Small intestine (tissue), 7 donors: ENCODE data around the gene ARHGAP15. TPM values are rescaled to one million over a fixed set of nuclear protein-coding genes. Genes with fewer than 3 reads are reported as not detected.

Experiments
- DNase-seq, 2 donors: peaks; one replicate each; pipeline versions ENCODE4 v3.0.0 to v3.0.0-alpha.2; 2013
- FAIRE-seq: peaks from 2 replicates; lab custom pipeline; 2012; peaks lifted over from hg19 to GRCh38; lab: Jason Lieb, UNC
- H3K27ac ChIP-seq, 3 donors: one replicate each; pipeline ENCODE4 v1.5.1; 2013; ENCODE audit warnings: low read length in 2 of 3, mild to moderate bottlenecking in 2 of 3, control low read depth in 1 of 3, inconsistent platforms in 1 of 3, low read depth in 1 of 3, moderate library complexity in 1 of 3
- H3K27me3 ChIP-seq, 3 donors: one replicate each; pipeline ENCODE4 v1.6.1; 2013; ENCODE audit warnings: low read length in 3 of 3, inconsistent platforms in 1 of 3; ENCODE audit not compliant: control insufficient read depth in 3 of 3, insufficient read depth in 3 of 3
- H3K36me3 ChIP-seq, 3 donors: one replicate each; pipeline ENCODE4 v1.6.1; 2013; ENCODE audit warnings: low read length in 3 of 3, inconsistent platforms in 1 of 3, low read depth in 1 of 3, mild to moderate bottlenecking in 1 of 3, moderate library complexity in 1 of 3; ENCODE audit not compliant: control insufficient read depth in 3 of 3, insufficient read depth in 2 of 3
- H3K4me1 ChIP-seq, 3 donors: one replicate each; pipeline ENCODE4 v1.6.1; 2013; ENCODE audit warnings: low read length in 2 of 3, inconsistent platforms in 1 of 3, low read depth in 1 of 3, mild to moderate bottlenecking in 1 of 3, moderate library complexity in 1 of 3; ENCODE audit not compliant: control insufficient read depth in 3 of 3, insufficient read depth in 2 of 3
- H3K4me3 ChIP-seq, 3 donors: one replicate each; pipeline ENCODE4 v1.5.1; 2013; ENCODE audit warnings: low read length in 3 of 3, control low read depth in 1 of 3, inconsistent platforms in 1 of 3, low read depth in 1 of 3, mild to moderate bottlenecking in 1 of 3, moderate library complexity in 1 of 3
- H3K9me3 ChIP-seq, 2 donors: one replicate each; pipeline ENCODE4 v1.6.1; 2013; ENCODE audit warnings: low read depth in 1 of 2, low read length in 1 of 2; ENCODE audit not compliant: control insufficient read depth in 2 of 2, insufficient read depth in 1 of 2
- WGBS, 3 donors: extraction: QIAGEN DNeasy Blood & Tissue Kit; methylation state at CpG; one replicate each; pipeline ENCODE4 v1.1.7; 2013; 5-methylcytosine and 5-hydroxymethylcytosine counted together
- polyA plus RNA-seq, 4 donors: library from polyadenylated mRNA; stranded (reverse) in 3 of 4; unstranded in 1 of 4; fragments of 200-250 nt in 3 of 4; fragments of 120-200 nt in 1 of 4; gene quantifications; one replicate each; pipeline versions ENCODE4 v1.2.1 to v1.2.3, GENCODE V29; 2013
- donor health status: healthy with polysubstance abuse.
- donor health status: control.
- donor health status: control.
- donor health status: Bipolar disorder and iron deficiency.
- donor health status: healthy.

ARHGAP15 gene
- polyA plus RNA-seq, 4 donors, result 0.67 to 18.2 (median 10.1) TPM

DNA sequence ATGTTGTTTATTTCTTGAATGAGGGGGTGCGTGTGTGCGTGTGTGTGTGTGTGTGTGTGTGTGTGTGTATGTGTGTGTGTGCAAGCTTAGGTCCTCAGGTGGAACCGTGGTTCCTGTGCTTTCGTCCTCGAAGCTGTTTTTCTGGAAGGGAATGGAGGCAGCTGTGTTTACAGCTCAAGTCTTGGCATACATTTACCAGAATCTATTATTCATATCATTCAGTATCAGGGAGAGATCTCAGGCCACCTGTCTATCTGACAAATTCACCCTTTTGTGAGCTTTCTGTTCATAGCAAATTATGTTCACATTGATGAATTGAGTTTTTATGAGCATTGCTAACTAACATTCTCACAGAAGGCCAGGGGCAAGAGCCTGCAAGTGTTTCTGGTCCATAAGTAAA is 550.4 kb downstream of the ARHGAP15 start:
- Histone ChIP-seq H3K27me3 (no peaks in the 10 kb centered on the region), H3K9me3 (no peaks in the 10 kb centered on the region), H3K4me3 (no peak overlapping the region), H3K27ac (peak overlapping the region in 1 of 3 donors; percentile 31), H3K4me1 (no peaks in the 10 kb centered on the region), H3K36me3 (no peaks in the 10 kb centered on the region)
- WGBS, 3 donors, result 79 to 80% (median 79%) methylated on average over 5 of the region's 5 CpGs
- DNase-seq (no peak), FAIRE-seq (no peak)

DNA sequence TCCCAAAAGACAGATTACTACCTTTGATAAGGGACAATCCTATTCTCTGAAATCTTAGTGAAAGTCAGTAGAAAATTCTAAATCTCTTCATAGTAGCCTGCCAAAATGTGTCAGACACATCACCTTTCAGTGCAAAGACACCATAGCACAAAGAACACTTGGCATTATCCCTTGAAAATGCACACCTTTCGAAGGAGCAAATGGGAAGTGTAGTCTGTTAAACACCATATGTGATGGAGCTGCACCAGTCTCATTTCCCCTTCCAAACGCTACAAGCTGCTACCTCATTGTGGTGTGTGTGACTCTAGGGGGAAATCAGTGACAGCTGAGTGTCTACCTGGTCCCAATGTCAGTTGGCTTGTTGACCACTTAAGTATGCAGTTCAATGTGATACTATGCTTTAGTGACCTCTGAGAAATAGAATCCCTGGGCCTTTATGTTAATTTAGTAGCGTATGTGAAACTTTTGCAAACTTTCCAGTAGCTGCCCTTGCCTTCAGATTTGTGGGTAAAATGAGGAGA is 551.7 kb downstream of the ARHGAP15 start:
- DNase-seq (no peak), FAIRE-seq (no peak)
- Histone ChIP-seq H3K4me1 (peaks cover 0 to 4% (median 0%) of the 10 kb centered on the region in 3 donors), H3K27me3 (no peaks in the 10 kb centered on the region), H3K36me3 (no peaks in the 10 kb centered on the region), H3K27ac (no peak overlapping the region), H3K9me3 (no peaks in the 10 kb centered on the region), H3K4me3 (no peak overlapping the region)
- WGBS, 3 donors, result 85 to 90% (median 88%) methylated on average over 3 of the region's 3 CpGs

GRCh38 chr2:143682436-143683055 is 553.3 kb downstream of the ARHGAP15 start:
- no peaks in the 10 kb centered on the region for H3K9me3 ChIP-seq
- H3K27ac ChIP-seq, result no peak overlapping the region
- no peaks in the 10 kb centered on the region for H3K36me3 ChIP-seq
- DNase-seq, result no peak
- 83 to 91% (median 87%) methylated on average over 5 of the region's 5 CpGs for WGBS, 3 donors
- FAIRE-seq, result no peak
- H3K27me3 ChIP-seq, result no peaks in the 10 kb centered on the region
- H3K4me3 ChIP-seq, result no peak overlapping the region
- H3K4me1 ChIP-seq, result peaks cover 0 to 4% (median 0%) of the 10 kb centered on the region in 3 donors

- no peaks in the 10 kb centered on the region for H3K27me3 ChIP-seq
- peak overlapping the region in 1 of 3 donors; percentile 5 for H3K27ac ChIP-seq
- DNase-seq (no peak), FAIRE-seq (no peak)
- no peaks in the 10 kb centered on the region for H3K9me3 ChIP-seq
- H3K36me3 ChIP-seq, result no peaks in the 10 kb centered on the region
- H3K4me1 ChIP-seq, result peaks cover 0 to 4% (median 0%) of the 10 kb centered on the region in 3 donors
- 54 to 83% (median 73%) methylated on average over 1 of the region's 1 CpG for WGBS, 3 donors
- H3K4me3 ChIP-seq, result no peak overlapping the region
Measured at GRCh38 chr2:143683977-143684376, 554.8 kb downstream of the ARHGAP15 start.

- no peak for FAIRE-seq
- no peak for DNase-seq
- peak overlapping the region in 2 of 3 donors; percentile 5 for H3K27ac ChIP-seq
Measured at GRCh38 chr2:143684551-143685320, 555.5 kb downstream of the ARHGAP15 start.

DNA sequence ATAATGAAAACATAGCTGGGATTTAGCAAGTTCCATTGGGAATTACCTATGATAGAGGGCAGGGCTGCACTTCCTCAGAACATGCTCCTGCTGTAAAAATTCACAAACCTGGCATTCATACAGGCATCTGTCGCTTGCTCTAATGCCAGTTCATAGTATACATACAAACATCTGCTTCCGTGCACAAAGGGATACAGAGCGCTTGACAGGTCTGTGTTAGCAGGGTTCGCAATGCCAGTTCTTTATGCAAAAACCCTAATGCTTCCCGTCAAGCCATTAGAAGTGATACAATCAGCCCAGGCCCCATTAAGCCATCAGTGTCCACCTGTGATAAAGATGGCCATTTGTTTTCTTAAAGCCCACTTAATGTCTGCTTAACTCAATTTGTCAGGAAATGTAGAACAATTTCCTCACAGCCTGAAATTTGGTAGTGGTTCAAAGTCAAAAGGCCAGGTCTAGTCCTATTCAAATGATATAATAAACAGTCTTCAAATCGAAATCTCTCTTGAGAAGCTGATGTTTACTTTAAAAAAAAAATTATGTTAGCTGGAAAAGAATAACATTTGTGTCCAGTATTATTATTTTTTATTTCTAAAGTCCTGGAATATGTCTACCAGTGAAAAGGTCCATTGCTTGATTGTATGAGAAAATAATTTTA is 556.3 kb downstream of the ARHGAP15 start:
- Histone ChIP-seq H3K9me3 (no peaks in the 10 kb centered on the region), H3K27ac (peak overlapping the region in 1 of 3 donors; percentile 5), H3K4me3 (no peak overlapping the region), H3K4me1 (peaks cover 0 to 4% (median 0%) of the 10 kb centered on the region in 3 donors), H3K36me3 (no peaks in the 10 kb centered on the region), H3K27me3 (no peaks in the 10 kb centered on the region)
- WGBS, 3 donors, result 66 to 86% (median 78%) methylated on average over 6 of the region's 6 CpGs
- DNase-seq, result peak in 1 of 2 donors; percentile 10
- FAIRE-seq, result no peak

More at GRCh38 chr2:143684551-143685320, 555.5 kb downstream of the ARHGAP15 start:
- no peak overlapping the region for H3K4me3 ChIP-seq
- no peaks in the 10 kb centered on the region for H3K27me3 ChIP-seq
- peaks cover 0 to 4% (median 0%) of the 10 kb centered on the region in 3 donors for H3K4me1 ChIP-seq
- H3K9me3 ChIP-seq, result no peaks in the 10 kb centered on the region
- no peaks in the 10 kb centered on the region for H3K36me3 ChIP-seq
- 69 to 82% (median 78%) methylated on average over 11 of the region's 11 CpGs for WGBS, 3 donors

GRCh38 chr2:143686585-143687164 is 557.5 kb downstream of the ARHGAP15 start:
- Histone ChIP-seq H3K27me3 (no peaks in the 10 kb centered on the region), H3K4me3 (no peak overlapping the region), H3K27ac (no peak overlapping the region), H3K4me1 (peaks cover 0 to 4% (median 0%) of the 10 kb centered on the region in 3 donors), H3K36me3 (no peaks in the 10 kb centered on the region), H3K9me3 (no peaks in the 10 kb centered on the region)
- 56 to 68% (median 62%) methylated on average over 5 of the region's 5 CpGs for WGBS, 3 donors
- no peak for FAIRE-seq
- peak; percentile 37 to 40 for DNase-seq

- FAIRE-seq, result no peak
- H3K27ac ChIP-seq, result no peak overlapping the region
- 75 to 81% (median 78%) methylated on average over 2 of the region's 2 CpGs for WGBS, 3 donors
- no peaks in the 10 kb centered on the region for H3K27me3 ChIP-seq
- H3K4me3 ChIP-seq, result no peak overlapping the region
- peaks cover 0 to 4% (median 0%) of the 10 kb centered on the region in 3 donors for H3K4me1 ChIP-seq
- DNase-seq, result no peak
- no peaks in the 10 kb centered on the region for H3K36me3 ChIP-seq
- no peaks in the 10 kb centered on the region for H3K9me3 ChIP-seq
Measured at GRCh38 chr2:143688248-143688647, 559.0 kb downstream of the ARHGAP15 start.
